K562 (cell line): ENCODE results near the gene GPR37L1. TPM values are rescaled to one million over a fixed set of nuclear protein-coding genes. Genes with fewer than 3 reads are reported as not detected.

Experiments
- ARID2 ChIP-seq: fragments of 450-650 bp; IDR thresholded peaks from 2 replicates; pipeline ENCODE4 v1.6.1; 2017; ENCODE audit warnings: antibody characterized with exemption, mild to moderate bottlenecking
- ATF1 ChIP-seq, 2 experiments: fragments of 450-650 bp in 1 of 2; IDR thresholded peaks; 2 replicates each; pipeline ENCODE4 v1.6.1; 2016; ENCODE audit warnings: missing compliant biosample characterization in 1 of 2, missing genetic modification characterization in 1 of 2
- BCOR ChIP-seq: fragments of 450-650 bp; IDR thresholded peaks from 2 replicates; pipeline ENCODE4 v1.6.1; 2016
- BHLHE40 ChIP-seq: IDR thresholded peaks from 2 replicates; pipeline ENCODE4 v1.6.1; 2011; ENCODE audit warnings: low read length, improper control_type of control experiment
- CBX3 ChIP-seq, 2 experiments: IDR thresholded peaks; 1 replicate in 1 of 2; 2 replicates in 1 of 2; pipeline ENCODE4 v1.6.1; 2012; ENCODE audit warnings: inconsistent platforms in 2 of 2, low read length in 2 of 2, borderline replicate concordance in 1 of 2, control low read depth in 1 of 2
- DPF2 ChIP-seq: fragments of 450-650 bp; IDR thresholded peaks from 2 replicates; pipeline ENCODE4 v1.6.1; 2016
- HMG20B ChIP-seq: fragments of 250-450 bp; sonication (Bioruptor Pico); IDR thresholded peaks from 2 replicates; pipeline ENCODE4 v1.5.0; 2021; ENCODE audit warnings: mild to moderate bottlenecking
- KLF13 ChIP-seq: fragments of 450-650 bp; IDR thresholded peaks from 2 replicates; pipeline ENCODE4 v1.6.1; 2016; ENCODE audit warnings: missing genetic modification characterization, low read depth, mild to moderate bottlenecking, missing compliant biosample characterization, moderate library complexity, borderline replicate concordance
- MEIS2 ChIP-seq: fragments of 450-650 bp; IDR thresholded peaks from 2 replicates; pipeline ENCODE4 v1.6.1; 2014; ENCODE audit warnings: mild to moderate bottlenecking; ENCODE audit not compliant: partially characterized antibody
- NR2C1 ChIP-seq, 2 experiments: fragments of 450-650 bp; IDR thresholded peaks; 2 replicates each; pipeline ENCODE4 v1.6.1; 2017; ENCODE audit warnings: mild to moderate bottlenecking in 2 of 2, antibody characterized with exemption in 1 of 2, inconsistent platforms in 1 of 2, missing compliant biosample characterization in 1 of 2, missing genetic modification characterization in 1 of 2
- POLR2AphosphoS2 ChIP-seq: IDR thresholded peaks from 2 replicates; pipeline ENCODE4 v1.6.1; 2012; ENCODE audit warnings: low read length, improper control_type of control experiment
- SLC30A9 ChIP-seq: fragments of 250-450 bp; sonication (Bioruptor Pico); IDR thresholded peaks from 2 replicates; pipeline ENCODE4 v1.8.0; 2022; ENCODE audit warnings: mild to moderate bottlenecking, moderate library complexity
- TAL1 ChIP-seq: fragments of 450-650 bp; IDR thresholded peaks from 2 replicates; pipeline ENCODE4 v1.6.1; 2016; ENCODE audit warnings: mild to moderate bottlenecking
- ZNF133 ChIP-seq: fragments of 250-450 bp; sonication (Bioruptor Pico); IDR thresholded peaks from 2 replicates; pipeline ENCODE4 v1.4.0; 2020; ENCODE audit warnings: mild to moderate bottlenecking
- ZNF23 ChIP-seq: fragments of 250-450 bp; sonication (Bioruptor Pico); IDR thresholded peaks from 2 replicates; pipeline ENCODE4 v1.4.0; 2020; ENCODE audit warnings: mild to moderate bottlenecking
- ZNF707 ChIP-seq: fragments of 250-450 bp; sonication (Bioruptor Pico); conservative IDR thresholded peaks from 2 replicates; pipeline ENCODE4 v1.8.0; 2022; ENCODE audit warnings: inconsistent platforms, mild to moderate bottlenecking, moderate library complexity
- ZNF740 ChIP-seq, 3 experiments: fragments of 200-800 bp in 1 of 3; sonication (Bioruptor generic) in 1 of 3; sonication (generic) in 1 of 3; formaldehyde crosslinking in 1 of 3; IDR thresholded peaks; 2 replicates each; pipeline versions ENCODE4 v1.6.1 to v1.8.0; 2016 to 2022; ENCODE audit warnings: mild to moderate bottlenecking in 2 of 3, missing compliant biosample characterization in 2 of 3, missing genetic modification characterization in 2 of 3, missing genetic modification reagents in 1 of 3
- polyA plus RNA-seq, 8 experiments: library from polyadenylated mRNA; depleted of rRNA in 4 of 8; stranded (reverse) in 5 of 8; unstranded in 3 of 8; fragments of >200 nt; fragmentation: Nextera tagmentation in 2 of 8; fragmentation: Illumina TruSeq in 1 of 8; extraction: Ambion mirVana in 2 of 8; extraction: Trizol in 1 of 8; gene quantifications; 2 replicates each; pipeline versions ENCODE4 v1.2.1 to v1.2.3, GENCODE V29; 2011 to 2014; ENCODE audit warnings: inconsistent platforms in 1 of 8, missing spikeins in 1 of 8
- total RNA-seq, 7 experiments: library from RNA; depleted of rRNA in 6 of 7; stranded (reverse); fragments of >200 nt in 6 of 7; fragmentation: Illumina TruSeq in 2 of 7; extraction: Trizol in 2 of 7; gene quantifications; 2 replicates each; pipeline versions ENCODE4 v1.2.1 to v1.2.3, GENCODE V29; 2011 to 2021; ENCODE audit warnings: low replicate concordance in 1 of 7
- TF ChIP-seq, protein P1 (sequence below): fragments of 200-800 bp; sonication (Bioruptor generic); IDR thresholded peaks from 2 replicates; pipeline ENCODE4 v1.6.1; 2017; ENCODE audit warnings: missing genetic modification characterization, missing compliant biosample characterization

The GPR37L1 gene
- total and polyA plus RNA-seq, 9 of the 15 experiments (the other 6 are each of a cell fraction or from before 2014, with no cell fraction given), result not detected

DNA sequence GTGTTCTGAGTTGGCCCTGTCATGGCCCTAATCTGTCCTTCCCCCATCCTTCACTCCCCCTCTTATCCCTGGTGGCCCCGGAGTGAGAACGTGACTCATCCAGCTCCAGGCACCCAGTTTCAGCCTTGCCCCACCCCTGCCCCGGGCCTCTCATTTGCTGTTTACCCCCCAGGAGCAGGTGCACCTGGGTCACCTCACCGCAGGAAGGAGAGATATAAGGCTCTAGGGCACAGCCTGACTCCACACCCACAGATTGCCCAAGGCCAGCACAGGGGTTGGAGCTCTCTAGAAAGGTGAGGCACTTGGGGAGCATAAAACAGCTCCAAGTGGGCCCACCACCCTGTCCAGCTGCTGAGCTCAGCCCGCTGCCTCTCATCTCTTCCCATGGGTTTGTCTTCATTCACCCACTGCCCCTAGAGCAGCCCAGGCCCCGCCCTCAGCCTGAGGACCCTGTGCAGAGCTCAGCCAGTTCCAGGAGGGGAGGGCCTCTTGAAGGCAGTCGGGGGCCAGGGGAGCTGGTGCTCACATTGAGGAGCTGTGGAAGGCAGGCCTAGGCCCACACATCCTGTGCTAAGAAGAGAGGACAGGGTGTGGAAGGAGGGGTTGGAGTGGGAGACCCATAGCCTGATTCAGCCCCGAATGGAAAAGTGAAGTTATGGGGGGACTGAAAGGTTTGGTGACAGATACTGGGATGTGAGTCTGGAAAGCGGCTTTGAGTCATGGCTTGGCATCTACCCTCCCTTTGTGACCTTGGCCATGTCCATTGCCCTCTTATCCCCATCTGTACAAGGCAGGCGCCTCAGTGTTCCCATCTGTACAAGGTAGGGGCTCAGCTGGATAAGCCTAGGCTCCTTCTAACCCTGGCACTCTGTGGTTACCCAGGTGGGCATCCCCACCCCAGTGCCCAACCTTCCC, 16.1 kb upstream of the GPR37L1 start (continued):
- peak; percentile 47; the same call in 1 of the 2 replicates for TF ChIP-seq TAL1
- TF ChIP-seq ZNF133, result no peak
- TF ChIP-seq ZNF23 (CRISPR knock-in tag), result no peak
- TF ChIP-seq ZNF707, result no peak
- TF ChIP-seq MEIS2, result no peak
- TF ChIP-seq ZNF740 (CRISPR knock-in tag; IDR thresholded peaks at IDR 0.05), result 0 out of 2 replicates have a peak, but pooled peaks have one; percentile 71
- TF ChIP-seq ZNF740 (tag; IDR thresholded peaks at IDR 0.05), result peak in 1 of 2 experiments; percentile 1; a peak in 1 of 4 replicates
- TF ChIP-seq NR2C1 (IDR thresholded peaks at IDR 0.05), result no peak
- no peak for TF ChIP-seq NR2C1 (tag; IDR thresholded peaks at IDR 0.05)
- TF ChIP-seq CBX3 (IDR thresholded peaks at IDR 0.05; ENCODE audit: borderline replicate concordance in 1 of 2, low read length in 2 of 2), result no peak
- TF ChIP-seq ATF1 (CRISPR knock-in tag; IDR thresholded peaks at IDR 0.05), result no peak
- TF ChIP-seq ATF1 (tag; IDR thresholded peaks at IDR 0.05), result no peak
- TF ChIP-seq BCOR, result no peak
- peak; percentile 89 for TF ChIP-seq DPF2
- TF ChIP-seq SLC30A9 (CRISPR knock-in tag), result no peak
- no peak for TF ChIP-seq KLF13 (tag)
- TF ChIP-seq, protein P1, sequence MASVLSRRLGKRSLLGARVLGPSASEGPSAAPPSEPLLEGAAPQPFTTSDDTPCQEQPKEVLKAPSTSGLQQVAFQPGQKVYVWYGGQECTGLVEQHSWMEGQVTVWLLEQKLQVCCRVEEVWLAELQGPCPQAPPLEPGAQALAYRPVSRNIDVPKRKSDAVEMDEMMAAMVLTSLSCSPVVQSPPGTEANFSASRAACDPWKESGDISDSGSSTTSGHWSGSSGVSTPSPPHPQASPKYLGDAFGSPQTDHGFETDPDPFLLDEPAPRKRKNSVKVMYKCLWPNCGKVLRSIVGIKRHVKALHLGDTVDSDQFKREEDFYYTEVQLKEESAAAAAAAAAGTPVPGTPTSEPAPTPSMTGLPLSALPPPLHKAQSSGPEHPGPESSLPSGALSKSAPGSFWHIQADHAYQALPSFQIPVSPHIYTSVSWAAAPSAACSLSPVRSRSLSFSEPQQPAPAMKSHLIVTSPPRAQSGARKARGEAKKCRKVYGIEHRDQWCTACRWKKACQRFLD, result 0 out of 2 replicates have a peak, but pooled peaks have one; percentile 26
- TF ChIP-seq BHLHE40, result peak; percentile 91
- TF ChIP-seq ARID2, result no peak
- no peak for TF ChIP-seq POLR2AphosphoS2
- no peak for TF ChIP-seq HMG20B (CRISPR knock-in tag)
